SIG-M5 treated with dmso at 0.1 percent for 504 hours (cell line): Measurements from ENCODE around the gene ADAMTS17.

ENCODE experiments used
- DNase-seq: peaks from one replicate; lab custom pipeline; 2025; ENCODE audit not compliant: unreplicated experiment; lab: John Stamatoyannopoulos, UW

Gene ADAMTS17

GRCh38 chr15:100031665-100032357, 310.0 kb downstream of the ADAMTS17 start:
- no peak for DNase-seq

- no peak for DNase-seq
Observed at GRCh38 chr15:100030586-100031229, 311.1 kb downstream of the ADAMTS17 start.

GRCh38 chr15:100029868-100030479, 311.8 kb downstream of the ADAMTS17 start:
- no peak for DNase-seq

- DNase-seq = no peak
Observed at GRCh38 chr15:100029045-100029444, 312.7 kb downstream of the ADAMTS17 start.

- no peak for DNase-seq
Observed at GRCh38 chr15:100026041-100026440, 315.7 kb downstream of the ADAMTS17 start.

- DNase-seq = no peak
Observed at GRCh38 chr15:100022806-100023205, 319.0 kb downstream of the ADAMTS17 start.

- DNase-seq = no peak
Observed at GRCh38 chr15:100022391-100022790, 319.4 kb downstream of the ADAMTS17 start.

GRCh38 chr15:100021653-100022052, 320.1 kb downstream of the ADAMTS17 start:
- DNase-seq = no peak

- no peak for DNase-seq
Observed at GRCh38 chr15:100020614-100021013, 321.2 kb downstream of the ADAMTS17 start.

- no peak for DNase-seq
Observed at GRCh38 chr15:100020189-100020588, 321.6 kb downstream of the ADAMTS17 start.

GRCh38 chr15:100019601-100020000, 322.2 kb downstream of the ADAMTS17 start:
- DNase-seq = no peak

GRCh38 chr15:100018191-100018590, 323.6 kb downstream of the ADAMTS17 start:
- DNase-seq = no peak

GRCh38 chr15:100017140-100017539, 324.6 kb downstream of the ADAMTS17 start:
- DNase-seq = no peak

- DNase-seq = no peak
Observed at GRCh38 chr15:100016632-100017031, 325.1 kb downstream of the ADAMTS17 start.

- DNase-seq = no peak
Observed at GRCh38 chr15:100011235-100011634, 330.5 kb downstream of the ADAMTS17 start.

GRCh38 chr15:100009372-100009771, 332.4 kb downstream of the ADAMTS17 start:
- DNase-seq = no peak

GRCh38 chr15:100008258-100008657, 333.5 kb downstream of the ADAMTS17 start:
- no peak for DNase-seq

- no peak for DNase-seq
Observed at GRCh38 chr15:100007609-100008008, 334.2 kb downstream of the ADAMTS17 start.

- no peak for DNase-seq
Observed at GRCh38 chr15:100005715-100006114, 336.1 kb downstream of the ADAMTS17 start.

GRCh38 chr15:100005013-100005412, 336.8 kb downstream of the ADAMTS17 start:
- DNase-seq = no peak

GRCh38 chr15:100002787-100003536, 338.8 kb downstream of the ADAMTS17 start:
- no peak for DNase-seq
